HG03097 (cell line): ENCODE results near the gene RXYLT1.
A peak's percentile ranks its signal among the peaks of the same experiment; 100 is the strongest.

Source experiments
- ATAC-seq: cut with Tn5 transposase; IDR thresholded peaks from one replicate; pipeline ENCODE4 v1.9.1; 2021; ENCODE audit not compliant: unreplicated experiment, low FRiP score

RXYLT1 gene

DNA sequence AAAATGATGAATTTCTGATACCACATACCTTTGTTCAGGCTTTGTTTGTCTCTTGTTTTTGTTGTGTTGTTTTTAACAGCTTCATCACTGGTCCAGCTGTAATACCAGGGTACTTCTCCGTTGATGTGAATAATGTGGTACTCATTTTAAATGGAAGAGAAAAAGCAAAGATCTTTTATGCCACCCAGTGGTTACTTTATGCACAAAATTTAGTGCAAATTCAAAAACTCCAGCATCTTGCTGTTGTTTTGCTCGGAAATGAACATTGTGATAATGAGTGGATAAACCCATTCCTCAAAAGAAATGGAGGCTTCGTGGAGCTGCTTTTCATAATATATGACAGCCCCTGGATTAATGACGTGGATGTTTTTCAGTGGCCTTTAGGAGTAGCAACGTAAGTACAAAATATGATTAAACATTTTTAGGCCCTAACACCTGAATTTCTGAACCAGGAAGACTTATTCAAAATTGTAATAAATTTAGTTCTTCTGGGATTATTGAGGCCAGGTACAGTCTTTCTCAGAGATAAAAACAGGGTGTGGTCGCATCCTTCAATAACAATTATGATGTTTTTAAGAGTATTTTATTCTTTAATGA lies 22.4 kb downstream of the RXYLT1 start:
- ATAC-seq: no peak

DNA sequence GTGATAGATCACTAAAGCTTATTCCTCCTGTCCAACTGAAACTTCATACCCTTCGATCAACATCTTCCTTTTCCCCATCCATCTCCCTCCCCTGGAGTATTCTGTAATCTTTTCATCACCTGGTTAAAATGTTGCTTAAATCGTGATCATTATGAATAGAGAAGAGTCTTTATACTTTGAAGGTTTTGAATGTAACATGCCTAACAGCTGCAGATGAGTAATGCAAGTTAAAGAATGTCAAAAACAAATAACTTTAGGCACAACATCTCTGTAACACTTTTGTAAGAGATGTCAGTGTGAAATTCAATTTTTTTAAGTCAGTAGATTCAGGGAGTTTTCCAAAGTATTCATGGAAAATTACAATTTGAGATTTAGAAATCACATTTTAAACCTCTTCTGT lies 25.0 kb downstream of the RXYLT1 start:
- ATAC-seq: no peak

DNA sequence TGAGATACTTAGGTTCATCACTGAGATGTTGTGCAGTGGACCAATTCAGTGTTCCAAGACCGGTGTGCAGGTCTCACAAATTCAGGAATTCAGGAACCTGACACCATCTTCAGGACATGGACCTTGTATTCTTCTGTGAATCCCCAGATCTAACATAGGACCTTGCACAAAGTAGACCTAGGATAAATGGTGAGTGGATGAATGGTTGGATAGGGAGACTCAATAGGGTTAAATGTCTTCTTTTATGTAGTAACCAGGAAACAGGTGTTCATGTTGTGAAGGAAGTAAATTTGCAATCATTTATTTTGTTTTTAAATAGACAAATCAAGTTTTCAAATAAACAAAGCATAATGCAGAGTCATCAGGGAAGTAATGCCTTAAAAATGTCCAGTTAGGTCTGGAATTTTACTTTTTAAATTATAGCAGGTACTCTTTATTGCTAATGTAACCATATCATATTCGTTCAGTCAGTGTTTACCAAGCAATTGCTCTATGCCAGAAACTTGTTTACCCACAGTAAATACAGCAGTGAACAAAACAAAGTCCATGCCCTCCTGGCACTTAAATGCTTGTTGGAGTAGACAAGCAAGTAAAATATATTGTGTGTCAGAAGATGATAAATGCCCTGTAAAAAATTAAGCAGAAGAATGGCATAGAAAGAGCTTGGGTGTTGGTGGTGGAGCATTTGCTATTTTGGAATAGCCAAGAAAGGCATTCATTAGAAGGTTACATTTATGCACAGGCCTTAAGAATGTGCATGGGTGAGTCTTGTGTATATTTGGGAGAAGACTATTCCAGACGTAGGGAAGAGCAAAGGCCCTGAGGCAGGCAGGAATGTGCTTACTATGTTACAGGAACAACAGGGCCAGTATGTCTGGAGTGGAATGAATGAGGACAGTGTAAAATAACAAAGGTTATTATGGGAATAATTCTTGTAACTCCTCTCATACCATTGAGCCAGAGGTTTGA lies 26.3 kb downstream of the RXYLT1 start:
- ATAC-seq: no peak

DNA sequence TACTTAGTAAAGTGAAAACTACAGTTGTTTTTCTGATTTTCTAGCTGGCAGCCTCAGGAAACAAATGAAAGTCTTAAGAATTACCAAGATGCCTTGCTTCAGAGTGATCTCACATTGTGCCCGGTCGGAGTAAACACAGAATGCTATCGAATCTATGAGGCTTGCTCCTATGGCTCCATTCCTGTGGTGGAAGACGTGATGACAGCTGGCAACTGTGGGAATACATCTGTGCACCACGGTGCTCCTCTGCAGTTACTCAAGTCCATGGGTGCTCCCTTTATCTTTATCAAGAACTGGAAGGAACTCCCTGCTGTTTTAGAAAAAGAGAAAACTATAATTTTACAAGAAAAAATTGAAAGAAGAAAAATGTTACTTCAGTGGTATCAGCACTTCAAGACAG lies 28.9 kb downstream of the RXYLT1 start:
- no peak for ATAC-seq

DNA sequence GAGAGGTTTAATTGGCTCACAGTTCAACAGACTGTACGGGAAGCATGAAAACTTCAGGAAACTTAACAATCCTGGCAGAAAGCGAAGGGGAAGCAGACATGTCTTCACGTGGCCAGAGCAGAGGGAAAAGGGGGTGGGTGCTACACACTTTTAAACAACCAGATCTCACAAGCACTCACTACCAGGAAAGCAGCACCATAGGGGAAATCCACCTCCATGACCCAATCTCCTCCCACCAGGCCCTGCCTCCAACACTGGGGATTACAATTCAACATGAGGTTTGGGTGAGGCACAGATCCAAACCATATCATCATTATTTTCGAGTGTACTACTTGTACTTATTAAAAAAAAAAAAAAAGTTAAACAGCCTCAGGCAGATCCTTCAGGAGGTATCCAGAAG lies 29.9 kb downstream of the RXYLT1 start:
- ATAC-seq: no peak

DNA sequence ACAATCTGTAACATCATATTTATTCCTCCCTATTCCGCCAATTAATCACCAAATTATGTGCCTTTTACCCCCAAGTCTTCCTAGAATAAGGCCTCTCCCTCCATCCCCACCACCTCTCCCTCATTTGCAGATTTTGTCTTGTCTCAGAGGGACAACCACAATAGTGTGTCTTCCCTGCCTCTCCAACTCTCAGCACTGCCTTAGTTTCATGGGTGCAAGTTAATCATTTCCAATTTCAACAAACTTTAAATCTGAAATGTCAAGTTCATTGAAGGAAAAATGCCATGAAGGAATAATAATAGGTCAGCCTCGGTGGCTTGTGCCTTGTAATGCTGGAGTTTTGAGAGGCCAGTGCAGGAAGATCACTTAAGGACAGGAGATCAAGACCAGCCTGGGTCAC lies 31.6 kb downstream of the RXYLT1 start:
- ATAC-seq: no peak

DNA sequence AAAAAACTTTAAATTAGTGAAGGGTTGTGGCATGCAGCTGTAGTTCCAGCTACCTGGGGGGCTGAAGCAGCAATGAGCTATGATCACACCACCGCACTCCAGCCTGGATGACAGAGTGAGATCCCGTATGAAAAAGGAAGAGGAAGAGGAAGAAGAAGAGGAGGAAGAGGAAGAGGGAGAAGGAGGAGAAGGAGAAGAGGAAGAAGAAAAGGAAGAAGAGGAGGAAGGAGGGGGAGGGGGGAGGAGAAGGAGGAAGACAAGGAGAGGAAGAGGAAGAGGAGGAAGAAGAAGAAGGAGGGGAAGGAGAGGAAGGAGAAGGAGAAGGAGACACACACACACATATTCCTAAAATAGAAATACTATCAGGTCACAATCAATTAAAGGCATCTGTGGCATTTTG lies 32.0 kb downstream of the RXYLT1 start:
- ATAC-seq: no peak

DNA sequence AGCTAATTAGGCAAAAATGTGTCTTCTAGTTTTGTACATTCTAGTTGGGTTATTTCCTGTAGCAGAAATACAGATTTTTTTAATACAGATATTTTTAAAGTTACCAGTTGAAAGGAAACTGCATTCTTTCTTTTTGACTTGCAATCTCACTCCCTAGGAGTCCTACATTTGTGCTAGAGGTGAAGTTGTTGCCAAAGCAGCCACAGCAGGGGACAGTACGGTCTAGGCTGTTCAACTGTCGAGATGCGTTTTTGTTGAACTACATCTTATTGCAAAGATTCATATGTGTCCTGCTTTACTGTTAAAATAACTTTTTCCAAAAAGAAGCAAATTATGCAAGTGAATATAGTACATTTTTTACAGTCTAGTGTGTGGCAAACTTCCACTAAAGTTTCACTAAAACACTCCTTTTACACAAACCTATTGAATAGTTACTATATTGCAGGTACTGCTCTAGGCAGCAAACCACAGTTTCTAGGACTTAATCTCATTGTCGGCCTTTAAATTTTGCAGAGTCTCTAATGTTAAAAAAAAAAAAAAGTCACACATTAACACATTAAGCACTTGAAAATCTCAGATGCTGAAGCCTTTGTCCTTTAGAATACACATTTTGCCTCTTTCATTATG lies 34.5 kb downstream of the RXYLT1 start:
- ATAC-seq: peak; percentile 49

DNA sequence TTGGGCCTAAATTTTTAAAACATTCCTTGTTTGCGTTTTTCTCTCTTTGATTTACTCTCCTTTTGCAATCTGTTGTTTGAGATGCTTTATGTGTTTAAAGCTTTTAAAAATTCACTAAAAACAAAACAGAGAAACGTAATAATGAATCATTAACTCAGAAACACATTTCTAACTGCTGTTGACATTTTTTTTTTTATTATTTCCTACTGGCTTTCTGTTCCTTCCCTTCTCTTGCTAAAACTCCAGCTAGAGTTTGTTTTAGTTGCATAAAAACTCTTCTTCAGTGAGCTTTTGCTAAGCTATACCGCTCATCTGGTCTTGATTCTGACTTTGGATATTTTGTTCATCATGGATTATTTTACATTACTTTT lies 35.8 kb downstream of the RXYLT1 start:
- no peak for ATAC-seq

DNA sequence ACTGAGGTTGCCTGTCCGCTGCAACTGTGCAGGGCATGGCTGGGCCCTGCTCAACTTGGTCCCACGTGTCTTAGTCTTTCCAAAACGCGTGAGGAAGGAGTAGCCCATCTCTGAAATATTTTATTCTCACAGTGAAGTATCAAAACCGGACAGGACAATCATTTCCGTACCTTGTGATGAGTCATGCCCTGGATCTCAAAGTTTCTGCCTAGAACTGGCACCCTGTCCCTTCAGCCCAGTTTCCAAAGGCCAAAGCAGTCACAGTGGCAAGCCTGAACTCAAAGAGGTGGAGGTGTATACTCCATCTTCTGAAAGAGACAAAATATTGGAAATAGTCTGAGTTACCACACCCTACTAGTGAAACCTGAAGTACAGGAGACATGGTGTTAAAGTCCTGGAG lies 36.3 kb downstream of the RXYLT1 start:
- no peak for ATAC-seq

DNA sequence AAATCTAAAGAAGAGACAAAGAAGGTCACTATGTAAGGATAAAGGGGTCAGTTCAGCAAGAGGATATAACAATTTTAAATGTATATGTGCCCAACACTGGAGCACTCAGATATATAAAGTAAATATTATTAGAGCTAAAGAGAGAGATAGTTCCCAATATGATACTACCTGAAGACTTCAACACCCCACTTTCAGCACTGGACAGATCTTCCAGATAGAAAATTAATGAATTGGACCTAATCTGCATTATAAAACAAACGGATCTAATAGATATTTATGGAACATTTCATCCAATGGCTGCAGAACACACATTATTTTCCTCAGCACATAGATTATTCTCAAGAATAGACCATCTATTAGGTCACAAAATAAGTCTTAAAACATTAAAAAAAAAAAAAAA lies 40.7 kb downstream of the RXYLT1 start:
- ATAC-seq: no peak

DNA sequence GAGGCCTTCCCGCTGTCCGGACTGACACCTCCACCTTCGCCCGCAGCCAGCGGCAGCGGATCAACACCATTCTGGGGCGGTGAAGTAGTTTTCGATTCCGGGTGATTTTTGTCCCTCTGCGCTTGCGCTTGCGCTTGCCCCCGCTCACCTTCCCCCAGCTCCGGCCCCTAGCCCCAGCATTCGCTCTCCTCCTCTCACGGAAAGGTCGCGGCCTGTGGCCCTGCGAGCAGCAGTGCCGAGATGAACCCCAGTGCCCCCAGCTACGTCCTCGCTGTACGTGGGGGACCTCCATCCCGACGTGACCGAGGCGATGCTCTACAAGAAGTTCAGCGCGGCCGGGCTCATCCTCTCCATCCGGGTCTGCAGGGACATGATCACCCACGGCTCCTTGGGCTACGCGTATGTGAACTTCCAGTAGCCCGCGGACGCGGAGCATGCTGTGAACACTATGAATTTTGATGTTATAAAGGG lies 42.1 kb downstream of the RXYLT1 start:
- ATAC-seq: no peak

DNA sequence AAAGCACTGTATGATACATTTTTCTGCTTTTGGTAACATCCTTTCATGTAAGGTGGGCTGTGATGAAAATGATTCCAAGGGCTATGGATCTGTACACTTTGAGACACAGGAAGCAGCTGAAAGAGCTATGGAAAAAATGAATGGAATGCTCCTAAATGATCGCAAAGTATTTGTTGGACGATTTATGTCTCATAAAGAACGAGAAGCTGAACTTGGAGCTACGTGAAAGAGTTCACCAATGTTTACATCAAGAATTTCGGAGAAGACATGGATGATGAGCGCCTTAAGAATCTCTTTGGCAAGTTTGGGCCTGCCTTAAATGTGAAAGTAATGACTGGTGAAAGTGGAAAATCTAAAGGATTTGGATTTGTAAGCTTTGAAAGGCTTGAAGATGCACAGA lies 42.6 kb downstream of the RXYLT1 start:
- no peak for ATAC-seq

DNA sequence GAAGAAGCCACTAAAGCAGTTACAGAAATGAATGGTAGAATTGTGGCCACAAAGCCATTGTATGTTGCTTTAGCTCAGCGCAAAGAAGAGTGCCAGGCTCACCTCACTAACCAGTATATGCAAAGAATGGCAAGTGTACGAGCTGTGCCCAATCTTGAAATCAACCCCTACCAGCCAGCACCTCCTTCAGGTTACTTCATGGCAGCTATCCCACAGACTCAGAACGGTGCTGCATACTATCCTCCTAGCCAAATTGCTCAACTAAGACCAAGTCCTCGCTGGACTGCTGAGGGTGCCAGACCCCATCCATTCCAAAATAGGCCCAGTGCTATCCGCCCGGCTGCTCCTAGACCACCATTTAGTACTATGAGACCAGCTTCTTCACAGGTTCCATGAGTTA lies 43.3 kb downstream of the RXYLT1 start:
- no peak for ATAC-seq

DNA sequence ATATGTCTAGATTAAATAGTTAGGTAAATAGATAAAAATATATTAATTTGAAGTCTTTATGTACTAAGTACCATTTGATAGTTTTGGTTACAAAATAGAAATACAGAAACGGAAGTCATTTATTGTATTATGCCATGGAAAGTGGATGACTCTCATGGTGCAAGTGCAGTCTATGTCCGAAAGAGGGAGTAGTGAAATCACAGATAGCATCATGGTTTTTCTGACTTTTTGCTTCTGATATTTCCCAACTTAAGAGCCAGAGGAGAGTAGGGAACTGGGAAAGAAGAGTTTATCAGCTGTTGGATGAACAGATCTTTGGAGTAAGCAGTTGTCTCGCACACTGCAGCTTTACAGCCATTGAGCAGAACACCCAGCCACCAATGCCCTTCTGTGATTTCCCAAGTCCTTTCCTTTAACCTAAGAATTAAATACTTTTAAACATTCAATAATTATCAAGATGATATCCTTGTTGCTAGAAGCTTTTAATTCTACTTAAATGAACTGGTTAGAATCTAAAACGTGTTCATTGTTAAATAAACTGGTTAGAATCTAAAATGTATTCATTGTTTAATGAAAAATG lies 46.4 kb downstream of the RXYLT1 start:
- ATAC-seq: peak; percentile 71

DNA sequence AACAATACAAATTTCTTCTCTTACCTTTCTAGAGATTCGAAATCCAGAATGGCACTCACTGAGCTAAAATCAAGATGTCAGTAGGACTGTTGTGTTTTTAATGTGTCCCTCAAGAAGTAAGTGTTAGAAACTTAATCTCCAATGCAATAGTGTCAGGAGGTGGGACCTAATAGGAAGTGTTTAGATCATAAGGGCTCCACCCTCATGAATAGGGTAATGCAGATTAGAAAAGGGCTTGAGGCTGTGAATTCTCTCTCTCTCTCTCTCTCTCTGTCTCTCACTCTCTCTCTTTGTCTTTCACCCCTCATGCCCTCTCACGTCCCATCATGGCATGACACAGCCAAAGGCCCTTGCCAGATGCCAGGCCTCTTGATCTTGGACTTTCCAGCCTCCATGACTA lies 49.2 kb downstream of the RXYLT1 start:
- no peak for ATAC-seq

DNA sequence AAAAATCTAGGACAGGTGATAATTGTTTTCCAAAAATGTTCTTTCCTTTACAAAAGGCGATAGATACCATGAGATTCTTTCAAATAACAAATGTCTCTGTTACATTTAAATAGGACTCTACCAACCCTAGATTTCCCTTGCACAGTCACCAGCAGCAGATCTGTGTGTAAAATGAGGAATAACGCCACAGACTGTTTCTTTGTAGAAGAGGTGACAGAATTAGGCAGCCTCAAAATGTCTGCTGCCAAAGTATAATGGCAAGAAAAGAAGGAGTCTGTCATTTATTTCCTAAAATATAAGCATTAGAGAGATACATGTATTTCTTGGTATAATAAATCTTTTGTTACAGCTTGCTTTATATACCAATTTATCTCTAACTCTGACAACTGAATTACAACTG lies 56.3 kb downstream of the RXYLT1 start:
- ATAC-seq: no peak

DNA sequence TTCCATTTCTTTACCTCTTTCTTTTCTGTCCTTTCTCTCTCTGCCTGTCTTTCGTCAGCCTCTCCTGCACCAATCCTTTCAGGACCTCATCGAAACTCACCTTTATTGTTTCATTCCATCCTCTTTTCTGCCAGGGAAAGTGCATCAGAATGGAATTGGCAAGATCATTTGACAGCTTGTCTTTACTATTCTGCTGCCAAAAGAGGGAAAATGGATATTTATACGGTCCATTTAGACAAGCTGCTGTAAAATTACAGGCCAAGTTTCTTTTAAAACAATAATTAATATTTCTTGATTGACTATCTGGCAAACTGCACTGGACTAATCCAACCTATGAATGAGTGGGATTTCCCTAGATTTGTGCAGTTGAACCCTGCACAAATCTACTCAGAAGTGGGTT lies 57.2 kb downstream of the RXYLT1 start:
- ATAC-seq: no peak

DNA sequence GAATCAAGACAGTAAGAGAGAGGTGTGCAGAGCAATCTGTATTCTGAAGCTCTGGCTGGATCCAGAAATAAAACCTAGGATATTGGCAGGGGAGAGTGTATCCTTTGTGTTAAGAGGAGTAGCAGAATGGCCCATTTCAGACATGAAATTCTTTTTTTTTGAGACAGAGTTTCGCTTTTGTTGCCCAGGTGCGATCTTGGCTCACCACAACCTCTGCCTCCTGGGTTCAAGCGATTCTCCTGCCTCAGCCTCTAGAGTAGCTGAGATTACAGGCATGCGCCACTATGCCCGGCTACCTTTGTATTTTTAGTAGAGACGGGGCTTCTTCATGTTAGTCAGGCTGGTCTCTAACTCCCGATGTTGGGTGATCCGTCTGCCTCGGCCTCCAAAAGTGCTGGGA lies 58.7 kb downstream of the RXYLT1 start:
- no peak for ATAC-seq

DNA sequence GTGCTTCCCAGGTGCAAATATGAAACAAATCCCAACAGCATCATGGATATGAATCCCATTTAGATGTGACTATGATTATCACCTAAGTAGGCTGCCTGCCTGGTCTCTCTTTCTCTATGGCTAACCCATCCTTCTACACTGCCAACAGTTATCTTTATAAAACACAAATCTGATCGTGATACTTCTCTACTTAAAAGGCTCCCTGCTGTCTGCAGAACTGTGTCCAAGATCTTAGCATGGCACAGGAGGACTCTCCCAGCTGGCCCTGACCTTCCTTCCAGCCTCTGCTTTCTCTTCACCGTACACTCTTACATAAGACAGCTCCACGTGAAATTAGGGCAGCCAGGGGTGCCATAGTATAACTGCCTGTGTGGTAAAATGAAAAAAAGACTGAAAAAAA lies 61.3 kb downstream of the RXYLT1 start:
- no peak for ATAC-seq

DNA sequence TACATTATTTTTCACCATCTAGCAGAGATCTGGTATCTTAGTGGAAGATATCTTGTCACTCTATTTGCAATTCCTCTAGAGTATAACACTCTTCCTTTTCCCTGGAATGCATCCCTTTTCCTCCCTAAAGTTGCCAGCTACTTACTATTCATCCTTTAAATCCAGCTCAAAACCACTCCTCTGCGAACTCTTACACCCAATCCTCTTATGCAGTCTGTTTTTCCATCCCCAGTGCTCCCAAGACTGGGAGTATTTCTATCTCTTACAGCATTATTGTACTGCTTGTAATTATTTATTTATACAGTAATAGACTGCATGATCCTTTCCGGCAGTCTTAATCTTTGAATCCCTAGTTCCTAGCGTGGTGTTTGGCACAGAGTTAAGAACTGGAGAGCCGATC lies 61.9 kb downstream of the RXYLT1 start:
- ATAC-seq: no peak
